GM21381 (cell line): Measurements from ENCODE around the gene SIRPA.

Source experiments
- ATAC-seq: cut with Tn5 transposase; IDR thresholded peaks from one replicate; pipeline ENCODE4 v1.9.1; 2021; ENCODE audit warnings: mild to moderate bottlenecking, moderate library complexity; ENCODE audit not compliant: unreplicated experiment

SIRPA gene

DNA sequence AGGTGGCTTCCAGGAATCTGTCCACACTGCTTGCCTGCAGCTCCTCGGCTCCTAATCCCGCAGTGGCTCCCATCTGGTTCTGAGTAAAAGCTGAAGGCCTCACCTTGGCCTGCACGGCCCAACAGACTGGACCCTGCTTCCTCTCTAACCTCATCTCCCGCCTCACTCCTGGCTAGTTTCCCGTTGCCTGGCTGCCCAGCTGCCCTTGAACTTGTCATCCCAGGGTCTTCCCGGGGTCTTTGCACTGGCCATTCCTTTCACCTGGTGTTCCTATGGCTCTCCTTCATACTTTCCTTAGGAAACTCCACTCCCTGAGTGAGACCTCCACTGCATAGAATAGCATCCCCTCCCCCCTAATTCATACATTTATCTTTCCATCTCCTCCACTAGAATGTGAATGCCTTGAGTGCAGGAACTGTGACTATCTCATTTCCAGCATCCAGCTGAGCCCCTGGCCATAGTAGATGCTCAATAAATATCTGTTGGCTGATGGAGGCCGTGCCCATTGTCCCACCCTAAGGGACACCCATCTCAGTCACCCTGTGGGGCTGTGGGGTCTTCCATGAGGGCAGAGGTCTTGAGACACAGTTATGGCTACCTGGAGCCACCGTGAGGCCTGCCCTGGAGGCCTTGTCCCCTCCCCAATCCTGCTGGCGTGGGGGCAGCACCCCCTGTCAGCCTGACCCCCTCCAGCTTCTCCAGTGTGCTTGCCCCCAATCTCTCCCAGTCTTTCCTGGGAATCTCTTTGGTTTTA lies 9.1 kb upstream of the SIRPA start:
- ATAC-seq = no peak

DNA sequence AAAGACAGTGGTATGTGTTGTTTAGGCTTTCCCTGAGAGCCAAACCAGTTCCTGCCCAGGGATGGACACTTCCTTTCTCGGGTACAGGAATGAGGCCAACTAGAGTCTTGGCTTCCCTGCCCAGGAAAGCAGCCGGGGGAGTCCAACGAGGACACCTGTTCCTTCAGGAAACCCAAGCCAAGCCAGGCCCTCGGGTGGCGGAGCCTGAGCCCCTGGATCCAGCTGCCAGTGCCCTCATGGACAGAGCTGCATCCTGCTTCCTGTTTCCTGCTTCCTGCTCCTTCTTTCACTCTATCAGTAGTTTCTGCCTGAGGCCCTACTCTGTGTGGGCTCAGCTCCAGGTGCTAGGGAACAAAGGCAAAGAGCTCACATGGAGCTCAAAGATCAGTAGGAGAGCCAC lies 7.9 kb upstream of the SIRPA start:
- no peak for ATAC-seq

GRCh38 chr20:1887756-1888155 lies 7.5 kb upstream of the SIRPA start:
- no peak for ATAC-seq

DNA sequence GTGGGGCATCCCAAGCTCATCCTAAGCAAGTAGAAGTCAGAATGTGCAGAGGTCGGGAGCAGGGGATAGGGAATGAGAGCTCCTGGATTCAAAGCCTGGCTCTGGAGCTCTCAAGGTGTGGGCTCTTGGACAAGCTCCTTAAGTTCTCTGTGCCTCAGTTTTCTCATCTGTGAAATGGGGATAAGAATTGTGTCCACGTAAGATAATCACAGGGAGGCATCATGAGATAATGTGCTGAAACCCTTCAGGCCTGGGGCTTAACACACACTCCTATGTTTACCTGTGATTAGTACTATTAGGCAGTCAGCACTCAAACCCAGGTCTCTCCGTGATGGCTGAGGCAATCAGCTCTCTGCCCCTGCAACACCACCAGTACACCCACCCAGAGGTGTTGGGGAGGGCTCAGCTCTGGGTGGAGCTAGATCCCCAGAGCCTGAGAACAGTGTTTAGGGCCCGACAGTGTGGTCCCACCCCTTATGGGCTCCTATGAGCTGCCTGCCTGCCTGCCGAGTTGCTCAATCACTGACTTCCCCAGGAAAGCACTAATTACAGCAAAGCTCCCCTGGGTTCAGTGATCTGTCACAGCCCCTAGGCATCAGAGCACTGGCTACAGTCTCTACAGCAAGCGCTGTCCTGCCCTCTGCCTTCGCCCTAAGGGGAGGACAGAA lies 6.3 kb upstream of the SIRPA start:
- ATAC-seq = no peak

DNA sequence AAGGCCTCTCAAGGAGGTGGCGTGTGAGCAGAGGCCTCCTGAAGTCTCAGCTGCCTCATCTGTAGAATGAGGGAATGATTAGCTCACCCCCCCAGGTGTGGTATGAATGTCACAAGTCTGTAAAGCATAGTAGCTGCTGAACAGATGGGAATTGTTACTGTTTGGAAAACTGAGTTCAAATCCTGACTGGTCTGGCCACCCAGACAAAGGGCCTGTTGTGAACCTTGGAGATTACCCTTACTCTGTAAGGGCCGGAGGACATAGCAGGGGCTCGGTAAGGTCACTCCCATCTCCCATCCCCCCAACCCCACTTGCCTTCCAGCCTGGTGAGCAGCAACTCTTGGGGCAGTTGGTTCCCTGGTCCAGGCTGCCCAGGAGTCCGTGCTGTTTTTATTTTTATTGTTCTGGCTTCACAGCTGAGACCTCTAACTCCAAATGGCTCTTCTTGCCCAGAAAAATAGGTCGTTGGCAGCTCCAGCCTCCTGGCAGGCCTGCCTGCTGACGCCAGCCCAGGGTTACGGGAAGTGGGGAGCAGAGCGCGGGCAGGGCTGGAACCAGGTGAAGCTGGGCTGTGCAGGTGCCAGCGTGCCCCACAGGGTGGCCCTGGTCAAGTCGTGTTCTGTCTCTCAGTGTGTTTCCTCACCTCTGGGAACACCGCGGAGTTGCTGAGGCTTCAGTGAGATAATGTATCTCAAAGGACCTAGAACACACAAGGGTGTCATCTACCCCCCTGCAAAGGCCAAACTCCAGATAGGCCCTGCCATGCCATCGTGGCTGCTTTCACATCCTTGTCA lies 4.5 kb upstream of the SIRPA start:
- ATAC-seq = no peak

DNA sequence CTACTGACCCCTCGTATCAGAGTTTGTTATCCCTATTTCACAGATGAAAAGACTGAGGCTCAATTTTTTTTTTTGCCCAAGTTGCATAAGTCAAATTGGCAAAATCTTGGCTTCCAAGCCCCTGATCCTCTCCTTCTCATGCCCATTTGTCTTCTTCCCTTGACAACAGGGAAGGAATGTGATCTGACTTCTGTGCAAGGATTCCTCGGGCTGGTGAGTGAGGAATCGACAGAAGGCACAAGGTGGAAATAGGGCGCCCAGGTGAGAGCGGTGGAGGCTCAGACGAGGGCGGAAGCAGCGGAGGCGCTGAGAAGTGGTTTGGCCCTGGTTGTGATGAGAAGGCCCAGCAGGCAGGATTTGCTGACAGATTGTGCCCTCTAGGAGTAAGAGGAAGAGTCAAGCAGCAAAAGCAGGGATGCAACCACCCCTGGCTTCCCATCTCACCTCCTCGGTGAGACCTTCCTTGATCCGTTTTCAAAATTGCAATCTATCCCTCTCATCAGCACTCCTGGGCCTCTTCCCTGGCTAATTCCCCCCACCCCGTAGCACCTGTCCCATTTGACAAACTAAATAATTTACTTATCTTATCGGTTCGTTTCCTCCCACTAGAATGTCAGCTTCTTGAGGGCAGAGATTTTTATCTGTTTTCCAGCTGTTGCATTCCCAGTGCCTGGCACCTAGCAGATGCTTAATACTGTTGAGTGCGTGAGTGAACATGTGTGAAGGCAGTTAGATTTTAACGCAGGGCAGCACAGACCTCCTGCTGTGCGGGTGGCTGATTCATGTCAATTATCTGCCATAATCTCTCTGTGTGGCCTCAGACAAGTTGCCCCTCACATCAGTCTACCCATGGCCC lies 3.7 kb upstream of the SIRPA start:
- no peak for ATAC-seq

GRCh38 chr20:1892119-1892385 lies 3.2 kb upstream of the SIRPA start:
- ATAC-seq = no peak

GRCh38 chr20:1893721-1894470 lies 1.3 kb upstream of the SIRPA start:
- no peak for ATAC-seq

- ATAC-seq = no peak
Measured at GRCh38 chr20:1894471-1894950, 696 bp upstream of the SIRPA start.

DNA sequence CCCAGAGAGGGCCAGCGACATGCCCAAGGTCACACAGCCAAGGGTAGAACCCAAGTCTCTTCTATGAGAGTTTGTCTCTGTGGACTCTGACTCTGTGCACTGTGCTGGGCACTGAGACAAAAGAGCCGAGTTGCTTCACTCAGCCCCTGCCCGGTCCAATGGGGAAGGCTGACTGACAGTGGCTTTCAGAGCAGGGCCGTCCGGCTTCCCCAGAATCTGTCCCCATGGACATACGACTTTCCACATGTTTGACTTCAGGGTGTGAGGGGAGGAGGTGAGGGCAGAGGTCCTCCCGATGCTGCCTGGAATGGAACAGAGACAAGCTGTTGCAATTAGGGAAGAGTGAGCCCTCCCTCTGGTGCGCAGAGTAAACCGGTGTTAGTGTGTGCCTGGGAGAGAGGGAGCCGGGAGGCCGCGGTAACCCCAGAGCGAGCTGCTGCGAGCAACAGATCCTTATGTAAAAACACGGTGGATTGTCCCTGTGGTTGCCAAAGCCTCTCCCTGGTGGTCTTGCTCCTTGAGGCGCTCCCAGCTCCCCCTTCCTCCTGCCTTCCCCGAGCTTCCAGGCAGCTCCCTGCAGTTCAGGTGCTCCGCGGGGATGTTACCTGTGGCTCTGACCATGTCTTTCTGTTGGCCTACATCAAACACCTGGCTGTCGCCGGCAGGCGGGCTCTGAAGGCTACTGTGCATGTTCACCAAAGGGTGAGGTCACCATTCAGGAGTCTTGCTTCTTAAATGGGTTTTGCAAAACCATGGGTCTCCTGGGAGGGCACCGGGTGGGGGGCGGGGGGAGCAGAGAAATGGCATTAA lies 672 bp downstream of the SIRPA start:
- ATAC-seq = no peak

- no peak for ATAC-seq
Measured at GRCh38 chr20:1896484-1897258, 1.5 kb downstream of the SIRPA start.

DNA sequence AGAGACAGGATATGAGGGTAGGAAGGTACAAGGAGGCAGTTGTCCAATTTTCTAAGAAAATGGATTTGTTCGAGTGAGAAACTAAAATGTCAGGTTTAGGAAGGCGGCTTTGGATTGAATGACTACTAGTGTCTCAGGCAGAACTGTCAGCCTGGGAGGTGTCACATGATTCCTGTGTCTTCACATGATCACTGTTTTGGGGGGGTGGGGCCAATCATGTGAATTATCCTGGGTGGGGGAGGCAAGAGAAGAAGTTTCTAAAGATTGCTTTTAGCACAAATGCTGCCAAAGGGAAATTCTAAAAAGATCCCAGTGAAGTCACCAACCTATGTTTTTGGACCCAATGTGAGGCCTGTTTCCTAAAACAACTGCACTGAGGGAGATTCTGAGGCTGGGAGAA lies 2.3 kb downstream of the SIRPA start:
- no peak for ATAC-seq

GRCh38 chr20:1897965-1898464 lies 2.8 kb downstream of the SIRPA start:
- ATAC-seq = peak; percentile 57

- no peak for ATAC-seq
Measured at GRCh38 chr20:1898482-1899240, 3.5 kb downstream of the SIRPA start.

DNA sequence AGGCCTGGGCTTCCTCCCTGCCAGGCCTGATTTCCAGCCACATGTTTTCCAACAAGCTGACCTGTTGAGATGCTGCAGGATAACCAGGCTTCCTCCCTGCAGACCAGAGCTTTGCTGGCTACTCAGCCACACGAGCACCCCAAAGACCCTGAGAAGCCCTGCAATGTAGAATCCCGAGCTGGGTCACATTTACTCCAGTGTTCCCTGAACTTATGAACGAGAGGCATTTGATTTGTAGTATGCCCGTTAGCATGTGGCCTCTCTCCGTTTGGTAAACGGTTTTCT lies 4.0 kb downstream of the SIRPA start:
- ATAC-seq = no peak

DNA sequence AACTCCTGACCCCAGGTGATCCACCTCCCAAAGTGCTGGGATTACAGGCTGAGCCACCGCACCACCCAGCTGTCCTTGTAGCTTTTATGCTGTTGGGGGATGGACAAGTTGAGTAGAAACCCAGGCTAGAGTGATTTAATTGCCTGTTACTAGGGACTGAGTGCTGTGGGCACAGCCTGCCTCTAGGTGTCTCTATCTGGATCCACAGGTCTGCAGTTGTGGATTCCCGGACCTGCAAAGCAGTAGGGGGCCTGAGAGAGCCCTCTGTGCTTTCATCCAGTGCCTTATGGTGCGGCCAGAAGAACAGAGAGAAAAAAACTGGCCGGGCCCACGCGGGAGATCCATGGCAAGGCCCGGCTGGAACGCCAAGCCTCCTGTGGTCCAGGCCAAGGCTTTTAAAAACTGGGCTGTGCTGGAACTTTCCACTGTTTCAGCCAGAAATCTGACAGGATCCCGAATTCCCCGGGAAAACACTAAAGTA lies 5.2 kb downstream of the SIRPA start:
- no peak for ATAC-seq

DNA sequence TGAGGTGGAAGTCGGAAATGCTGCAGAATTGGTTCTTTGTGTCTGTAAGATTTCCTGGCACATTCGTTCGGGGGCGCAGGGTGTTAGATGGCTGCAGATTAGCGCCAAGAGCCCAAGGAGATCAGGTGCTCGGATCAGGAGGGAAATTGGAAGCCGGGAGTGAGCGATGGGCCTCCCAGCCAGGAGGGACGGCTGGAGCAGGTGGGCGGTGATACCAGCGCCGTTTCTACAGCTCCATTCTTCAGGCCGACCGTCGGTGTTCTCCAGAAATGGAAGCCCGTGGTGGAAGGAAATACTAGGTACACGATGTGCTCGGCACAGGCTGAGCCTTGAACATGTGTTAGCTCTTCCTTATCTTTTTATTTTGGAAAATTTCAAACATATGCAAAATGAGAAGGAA lies 6.5 kb downstream of the SIRPA start:
- ATAC-seq = no peak

GRCh38 chr20:1902188-1902587 lies 7.0 kb downstream of the SIRPA start:
- no peak for ATAC-seq
